ENCODE results near the gene GJC1. TPM values are rescaled to one million over a fixed set of nuclear protein-coding genes. Genes with fewer than 3 reads are reported as not detected.

Gene GJC1
- polyA plus RNA-seq, 1 donor from 2014 or later = 8.0 TPM

- Histone ChIP-seq H3K4me2 (ENCODE audit: low read length) (no peak overlapping the region), H4K20me1 (ENCODE audit: insufficient read depth) (no peaks in the 10 kb centered on the region), H3K27ac (ENCODE audit: low read length) (no peak overlapping the region), H3K9me2 (ENCODE audit: insufficient read depth, low read length) (no peaks in the 10 kb centered on the region), H3F3A (ENCODE audit: insufficient read depth, low read length, poor library complexity, severe bottlenecking) (no peaks in the 10 kb centered on the region), H3K4me3 (ENCODE audit: low read length) (no peak overlapping the region), H2AFZ (ENCODE audit: low read depth, low read length) (no peak overlapping the region), H3K9me3 (ENCODE audit: low read length) (no peaks in the 10 kb centered on the region), H3K9ac (ENCODE audit: low read length) (no peak overlapping the region), H3K79me2 (replicated peaks; ENCODE audit: insufficient read depth, low read length) (no peaks in the 10 kb centered on the region), H3K27me3 (ENCODE audit: insufficient read depth, low read depth, low read length) (no peaks in the 10 kb centered on the region), H3K36me3 (ENCODE audit: insufficient read depth, low read length) (no peaks in the 10 kb centered on the region)
- TF ChIP-seq EZH2 (IDR thresholded peaks at IDR 0.05; ENCODE audit: borderline replicate concordance, insufficient read depth, low read length, poor library complexity, severe bottlenecking) (no peak), POLR2AphosphoS5 (IDR thresholded peaks at IDR 0.05) (no peak), EP300 (conservative IDR thresholded peaks at IDR 0.05; ENCODE audit: poor library complexity, severe bottlenecking) (no peak), SMC3 (conservative IDR thresholded peaks at IDR 0.05; ENCODE audit: poor library complexity) (no peak), RAD21 (conservative IDR thresholded peaks at IDR 0.05) (no peak), MXI1 (conservative IDR thresholded peaks at IDR 0.05; ENCODE audit: poor library complexity, severe bottlenecking) (no peak), CTCF (IDR thresholded peaks at IDR 0.05; ENCODE audit: poor library complexity, severe bottlenecking) (no peak), REST (IDR thresholded peaks at IDR 0.05; ENCODE audit: borderline replicate concordance) (no peak), TAF1 (IDR thresholded peaks at IDR 0.05; ENCODE audit: low read depth) (no peak)
Measured at GRCh38 chr17:44767493-44767892, 62.6 kb downstream of the GJC1 start.

- Histone ChIP-seq H3K27ac (ENCODE audit: low read length) (no peak overlapping the region), H3K36me3 (ENCODE audit: insufficient read depth, low read length) (no peaks in the 10 kb centered on the region)
Measured at GRCh38 chr17:44766409-44767038, 63.6 kb downstream of the GJC1 start.

More at GRCh38 chr17:44766409-44767038, 63.6 kb downstream of the GJC1 start:
- TF ChIP-seq EP300 (conservative IDR thresholded peaks at IDR 0.05; ENCODE audit: poor library complexity, severe bottlenecking) (no peak), EZH2 (IDR thresholded peaks at IDR 0.05; ENCODE audit: borderline replicate concordance, insufficient read depth, low read length, poor library complexity, severe bottlenecking) (no peak), SMC3 (conservative IDR thresholded peaks at IDR 0.05; ENCODE audit: poor library complexity) (no peak), POLR2AphosphoS5 (IDR thresholded peaks at IDR 0.05) (no peak), MXI1 (conservative IDR thresholded peaks at IDR 0.05; ENCODE audit: poor library complexity, severe bottlenecking) (no peak), CTCF (IDR thresholded peaks at IDR 0.05; ENCODE audit: poor library complexity, severe bottlenecking) (no peak), RAD21 (conservative IDR thresholded peaks at IDR 0.05) (no peak), REST (IDR thresholded peaks at IDR 0.05; ENCODE audit: borderline replicate concordance) (no peak), TAF1 (IDR thresholded peaks at IDR 0.05; ENCODE audit: low read depth) (no peak)
- Histone ChIP-seq H3K4me3 (ENCODE audit: low read length) (no peak overlapping the region), H3K9me2 (ENCODE audit: insufficient read depth, low read length) (no peaks in the 10 kb centered on the region), H2AFZ (ENCODE audit: low read depth, low read length) (no peak overlapping the region), H3K9me3 (ENCODE audit: low read length) (no peaks in the 10 kb centered on the region), H4K20me1 (ENCODE audit: insufficient read depth) (no peaks in the 10 kb centered on the region), H3K9ac (ENCODE audit: low read length) (no peak overlapping the region), H3K27me3 (ENCODE audit: insufficient read depth, low read depth, low read length) (no peaks in the 10 kb centered on the region), H3K79me2 (replicated peaks; ENCODE audit: insufficient read depth, low read length) (no peaks in the 10 kb centered on the region), H3K4me2 (ENCODE audit: low read length) (no peak overlapping the region), H3F3A (ENCODE audit: insufficient read depth, low read length, poor library complexity, severe bottlenecking) (no peaks in the 10 kb centered on the region)
